ENCODE measurements around the gene MSMP. TPM values are rescaled to one million over a fixed set of nuclear protein-coding genes. Genes with fewer than 3 reads are reported as not detected.

MSMP gene
- total and polyA plus RNA-seq, 2 donors (not counting 3 experiments of a cell fraction or from before 2014, with no cell fraction given), result 18.8 to 29.0 TPM

DNA sequence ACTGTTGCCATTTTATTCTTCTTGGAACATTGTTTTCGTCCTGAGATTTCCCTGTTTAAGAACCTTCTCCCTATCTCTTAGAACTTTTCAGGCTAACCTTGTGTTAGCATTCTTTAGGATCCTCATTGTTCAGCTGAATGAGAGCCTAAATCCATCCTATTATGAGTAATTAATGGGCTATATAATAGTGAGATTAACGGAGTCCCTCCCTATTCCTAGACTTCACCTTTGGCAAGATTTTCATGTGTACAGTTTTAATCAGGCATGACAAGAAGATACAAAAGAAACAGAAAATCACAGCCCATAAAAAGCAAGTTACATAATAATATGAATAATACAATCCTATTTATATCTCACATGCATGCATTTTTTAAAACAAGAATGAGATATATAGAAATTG is 9.1 kb upstream of the MSMP start:
- CTCF ChIA-PET, result interaction anchor here (0.9 to 3.2 kb wide), 4 partner anchors 8 to 27 kb away, joined by 8 to 10 read pairs (median 10); no protein-coding TSS in a partner anchor
- H3K9ac ChIP-seq (replicated peaks; ENCODE audit: extremely low read depth, insufficient read depth, low read length), result no peak overlapping the region
- H3K4me1 ChIP-seq (ENCODE audit: control insufficient read depth, extremely low read depth, insufficient read depth, low read length), result peaks cover 41% of the 10 kb centered on the region
- H3K4me2 ChIP-seq (ENCODE audit: insufficient read depth, low read length), result no peak overlapping the region
- H3K9me3 ChIP-seq (replicated peaks; ENCODE audit: control insufficient read depth, insufficient read depth, low read length), result no peaks in the 10 kb centered on the region
- POLR2A ChIA-PET, result interaction anchor here (0.7 kb wide), 1 partner anchor 718 kb away, joined by 5 read pairs; no protein-coding TSS in a partner anchor
- dilution Hi-C loops (cut with MboI; ENCODE audit: extremely low pct_ligation_motif_present, low sequenced_read_pairs) (no loop called here), intact Hi-C loops (cut with micrococcal nuclease) (no loop called here)
- FAIRE-seq (no peak), DNase-seq (ENCODE audit: low read depth, low spot score) (no peak)
- no peaks in the 10 kb centered on the region for H3K9me1 ChIP-seq (replicated peaks; ENCODE audit: control insufficient read depth, extremely low read depth, insufficient read depth, low read length)
- no TSS peak for BruUV-seq (replicated peaks)
- no peaks in the 10 kb centered on the region for H3K27me3 ChIP-seq (ENCODE audit: control insufficient read depth in 2 of 2, insufficient read depth in 2 of 2, low read length in 2 of 2)
- no peaks in the 10 kb centered on the region for H3K79me2 ChIP-seq (ENCODE audit: control insufficient read depth, insufficient read depth, low read length)
- no peak overlapping the region for H3K4me3 ChIP-seq (replicated peaks in 1 of 3; ENCODE audit: insufficient read depth in 1 of 3, low read depth in 1 of 3, low read length in 3 of 3)
- H3K27ac ChIP-seq (ENCODE audit: insufficient read depth, low read depth, low read length), result no peak overlapping the region
- no peak overlapping the region for H2AFZ ChIP-seq (ENCODE audit: low read depth, low read length)
- no peaks in the 10 kb centered on the region for H4K20me1 ChIP-seq (replicated peaks; ENCODE audit: control insufficient read depth, extremely low read depth, insufficient read depth, low read length)
- TF ChIP-seq MYC (IDR thresholded peaks at IDR 0.05; ENCODE audit: low read depth, low read length) (no peak), JUN (IDR thresholded peaks at IDR 0.05; ENCODE audit: borderline replicate concordance, insufficient read depth, insufficient read length, low read depth) (no peak), FOS (IDR thresholded peaks at IDR 0.05; ENCODE audit: borderline replicate concordance, insufficient read depth, low read length) (no peak), POLR2A (IDR thresholded peaks at IDR 0.05; ENCODE audit: low read depth, low read length) (no peak), GATA2 (IDR thresholded peaks at IDR 0.05; ENCODE audit: insufficient read depth, insufficient read length, low read depth, low read length) (no peak), POLR2AphosphoS5 (IDR thresholded peaks at IDR 0.05; ENCODE audit: insufficient read depth, low read depth, low read length) (no peak)
- TF ChIP-seq, protein P1, sequence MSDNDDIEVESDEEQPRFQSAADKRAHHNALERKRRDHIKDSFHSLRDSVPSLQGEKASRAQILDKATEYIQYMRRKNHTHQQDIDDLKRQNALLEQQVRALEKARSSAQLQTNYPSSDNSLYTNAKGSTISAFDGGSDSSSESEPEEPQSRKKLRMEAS (IDR thresholded peaks at IDR 0.05; ENCODE audit: insufficient read depth, insufficient read length), result no peak
- TF ChIP-seq, protein P2, sequence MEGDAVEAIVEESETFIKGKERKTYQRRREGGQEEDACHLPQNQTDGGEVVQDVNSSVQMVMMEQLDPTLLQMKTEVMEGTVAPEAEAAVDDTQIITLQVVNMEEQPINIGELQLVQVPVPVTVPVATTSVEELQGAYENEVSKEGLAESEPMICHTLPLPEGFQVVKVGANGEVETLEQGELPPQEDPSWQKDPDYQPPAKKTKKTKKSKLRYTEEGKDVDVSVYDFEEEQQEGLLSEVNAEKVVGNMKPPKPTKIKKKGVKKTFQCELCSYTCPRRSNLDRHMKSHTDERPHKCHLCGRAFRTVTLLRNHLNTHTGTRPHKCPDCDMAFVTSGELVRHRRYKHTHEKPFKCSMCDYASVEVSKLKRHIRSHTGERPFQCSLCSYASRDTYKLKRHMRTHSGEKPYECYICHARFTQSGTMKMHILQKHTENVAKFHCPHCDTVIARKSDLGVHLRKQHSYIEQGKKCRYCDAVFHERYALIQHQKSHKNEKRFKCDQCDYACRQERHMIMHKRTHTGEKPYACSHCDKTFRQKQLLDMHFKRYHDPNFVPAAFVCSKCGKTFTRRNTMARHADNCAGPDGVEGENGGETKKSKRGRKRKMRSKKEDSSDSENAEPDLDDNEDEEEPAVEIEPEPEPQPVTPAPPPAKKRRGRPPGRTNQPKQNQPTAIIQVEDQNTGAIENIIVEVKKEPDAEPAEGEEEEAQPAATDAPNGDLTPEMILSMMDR (IDR thresholded peaks at IDR 0.05; ENCODE audit: extremely low read depth in 1 of 2, insufficient read depth in 1 of 2, low read depth in 1 of 2, low read length in 2 of 2), result no peak
- H3K36me3 ChIP-seq (ENCODE audit: control insufficient read depth in 2 of 2, extremely low read depth in 1 of 2, insufficient read depth in 2 of 2, low read length in 2 of 2), result no peaks in the 10 kb centered on the region
